ENCODE measurements around the gene MALRD1. TPM values are rescaled to one million over a fixed set of nuclear protein-coding genes. Genes with fewer than 3 reads are reported as not detected.

The MALRD1 gene
- total RNA-seq, 2 experiments from 2014 or later = not detected

DNA sequence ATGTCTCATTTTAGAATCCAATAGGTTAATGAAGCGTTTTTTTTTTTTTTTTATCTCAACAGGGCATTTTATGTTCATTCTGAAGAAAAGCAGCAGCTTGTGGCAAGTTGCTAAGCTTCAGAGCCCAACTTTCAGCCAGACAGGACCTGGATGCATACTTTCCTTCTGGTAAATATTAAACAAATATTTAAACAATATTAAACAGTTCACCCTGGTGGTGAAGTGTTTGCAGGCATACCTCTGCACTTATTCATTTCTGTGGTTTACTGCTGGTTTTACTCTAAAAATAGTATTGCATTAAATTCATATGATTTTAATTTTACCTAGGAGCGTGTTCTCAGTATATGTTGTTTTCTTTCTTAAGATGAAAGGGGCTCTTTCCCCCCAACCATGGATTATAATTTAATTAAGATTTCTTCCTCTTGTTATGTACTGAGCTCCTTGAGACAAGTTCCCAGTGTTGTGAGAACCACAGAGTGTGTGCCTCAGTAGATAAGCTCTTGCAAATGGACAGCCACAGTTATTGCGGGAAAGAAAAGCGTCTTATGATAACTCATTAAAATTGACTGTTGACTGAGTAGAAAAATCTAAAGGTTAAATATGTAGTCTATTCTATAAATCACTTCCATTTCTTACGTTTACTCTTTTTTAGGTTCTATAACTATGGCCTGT, 155.8 kb downstream of the MALRD1 start:
- Mint-ChIP-seq H3K4me3 (no peak overlapping the region), H3K4me1 (no peaks in the 10 kb centered on the region)
- no peak for DNase-seq

DNA sequence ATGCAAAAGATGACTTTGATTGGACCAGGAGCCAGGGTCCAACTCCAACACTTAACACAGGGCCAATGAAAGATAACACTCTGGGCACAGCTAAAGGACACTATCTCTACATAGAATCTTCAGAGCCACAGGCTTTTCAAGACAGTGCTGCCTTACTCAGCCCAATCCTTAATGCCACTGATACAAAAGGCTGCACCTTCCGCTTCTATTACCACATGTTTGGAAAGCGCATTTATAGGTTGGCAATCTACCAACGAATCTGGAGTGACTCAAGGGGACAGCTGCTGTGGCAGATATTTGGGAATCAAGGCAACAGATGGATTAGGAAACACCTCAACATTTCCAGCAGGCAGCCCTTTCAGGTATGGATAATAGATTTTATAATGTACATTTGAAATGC, 160.7 kb downstream of the MALRD1 start:
- Mint-ChIP-seq H3K9me3 (peaks cover 15% of the 10 kb centered on the region), H3K4me3 (no peak overlapping the region), H3K27ac (no peak overlapping the region), H3K27me3 (no peaks in the 10 kb centered on the region), H3K36me3 (ENCODE audit: low read depth) (no peaks in the 10 kb centered on the region), H3K4me1 (no peaks in the 10 kb centered on the region)
- DNase-seq = no peak
- ChIA-PET CTCF (no interaction called here), POLR2A (no interaction called here)

More for the DNA sequence above, 155.8 kb downstream of the MALRD1 start:
- ChIA-PET POLR2A (no interaction called here), CTCF (no interaction called here)
- Mint-ChIP-seq H3K27me3 (no peaks in the 10 kb centered on the region), H3K9me3 (peaks cover 13% of the 10 kb centered on the region), H3K27ac (no peak overlapping the region), H3K36me3 (ENCODE audit: low read depth) (no peaks in the 10 kb centered on the region)

GRCh38 chr10:19212590-19212989, 164.0 kb downstream of the MALRD1 start:
- Mint-ChIP-seq H3K36me3 (ENCODE audit: low read depth) (no peaks in the 10 kb centered on the region), H3K4me1 (no peaks in the 10 kb centered on the region), H3K9me3 (peaks cover 15% of the 10 kb centered on the region), H3K27ac (no peak overlapping the region), H3K27me3 (no peaks in the 10 kb centered on the region), H3K4me3 (no peak overlapping the region)
- DNase-seq = no peak
- ChIA-PET POLR2A (no interaction called here), CTCF (no interaction called here)

GRCh38 chr10:19221216-19221615, 172.6 kb downstream of the MALRD1 start:
- H3K36me3 Mint-ChIP-seq (ENCODE audit: low read depth) = no peaks in the 10 kb centered on the region
- CTCF ChIA-PET = no interaction called here

GRCh38 chr10:19226025-19226424, 177.4 kb downstream of the MALRD1 start:
- DNase-seq = no peak
- H3K4me1 Mint-ChIP-seq = no peaks in the 10 kb centered on the region
- no peaks in the 10 kb centered on the region for H3K27me3 Mint-ChIP-seq
- CTCF ChIA-PET = no interaction called here
- no peaks in the 10 kb centered on the region for H3K36me3 Mint-ChIP-seq (ENCODE audit: low read depth)
- no peak overlapping the region for H3K4me3 Mint-ChIP-seq
- H3K27ac Mint-ChIP-seq = no peak overlapping the region
- peaks cover 9% of the 10 kb centered on the region for H3K9me3 Mint-ChIP-seq
- POLR2A ChIA-PET = no interaction called here

More at GRCh38 chr10:19221216-19221615, 172.6 kb downstream of the MALRD1 start:
- no peak overlapping the region for H3K4me3 Mint-ChIP-seq
- POLR2A ChIA-PET = no interaction called here
- H3K27ac Mint-ChIP-seq = no peak overlapping the region
- no peak for DNase-seq
- H3K4me1 Mint-ChIP-seq = no peaks in the 10 kb centered on the region
- H3K27me3 Mint-ChIP-seq = no peaks in the 10 kb centered on the region
- H3K9me3 Mint-ChIP-seq = peaks cover 9% of the 10 kb centered on the region

GRCh38 chr10:19231034-19231433, 182.4 kb downstream of the MALRD1 start:
- H3K4me3 Mint-ChIP-seq = no peak overlapping the region
- peaks cover 10% of the 10 kb centered on the region for H3K9me3 Mint-ChIP-seq
- DNase-seq = no peak
- CTCF ChIA-PET = no interaction called here
- no peaks in the 10 kb centered on the region for H3K36me3 Mint-ChIP-seq (ENCODE audit: low read depth)
- H3K27me3 Mint-ChIP-seq = no peaks in the 10 kb centered on the region
- H3K27ac Mint-ChIP-seq = no peak overlapping the region
- no peaks in the 10 kb centered on the region for H3K4me1 Mint-ChIP-seq
- POLR2A ChIA-PET = no interaction called here

DNA sequence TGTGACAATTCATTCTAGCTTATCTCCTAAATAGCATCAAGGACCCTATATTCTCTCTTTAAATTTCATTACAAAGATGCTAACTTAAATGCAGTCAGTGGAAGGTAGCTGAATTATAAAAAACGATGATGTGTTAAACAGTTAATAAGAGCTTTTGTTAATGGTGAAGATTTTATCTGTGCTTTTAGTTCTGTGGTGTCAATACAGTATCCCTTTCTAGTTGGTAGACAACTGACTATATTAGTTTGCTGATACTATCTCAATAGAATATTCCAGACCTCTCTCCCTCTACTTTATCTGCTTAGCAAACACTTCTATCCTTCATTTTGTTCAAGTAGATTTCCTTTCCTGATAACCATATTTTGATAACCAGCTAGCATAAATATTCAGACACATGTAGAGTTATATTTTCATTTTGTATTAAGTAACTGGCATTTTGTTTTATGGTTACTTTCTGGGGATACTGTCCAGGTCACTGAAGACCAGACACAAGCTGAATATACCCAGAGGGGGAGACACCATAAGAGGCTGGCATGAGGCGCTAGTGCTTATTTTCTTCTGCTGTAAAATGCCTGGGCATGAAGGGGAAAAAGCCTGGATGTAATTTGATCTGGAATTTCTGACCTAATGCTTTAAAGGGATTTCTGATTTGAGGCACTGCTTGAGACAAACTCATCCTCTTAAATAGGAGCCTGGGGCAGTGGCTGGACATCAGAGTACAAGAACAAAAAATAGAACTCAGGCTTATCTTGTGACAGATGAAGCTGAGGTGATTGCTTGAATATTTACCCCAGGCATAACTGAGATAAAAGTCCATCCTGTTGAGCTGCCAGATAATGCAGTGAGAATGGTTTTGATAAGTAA, 197.5 kb downstream of the MALRD1 start:
- POLR2A ChIA-PET = no interaction called here
- Mint-ChIP-seq H3K9me3 (peaks cover 3% of the 10 kb centered on the region), H3K4me3 (no peak overlapping the region), H3K4me1 (no peaks in the 10 kb centered on the region), H3K27ac (no peak overlapping the region), H3K36me3 (ENCODE audit: low read depth) (no peaks in the 10 kb centered on the region), H3K27me3 (no peaks in the 10 kb centered on the region)
- CTCF ChIA-PET = no interaction called here
- no peak for DNase-seq

DNA sequence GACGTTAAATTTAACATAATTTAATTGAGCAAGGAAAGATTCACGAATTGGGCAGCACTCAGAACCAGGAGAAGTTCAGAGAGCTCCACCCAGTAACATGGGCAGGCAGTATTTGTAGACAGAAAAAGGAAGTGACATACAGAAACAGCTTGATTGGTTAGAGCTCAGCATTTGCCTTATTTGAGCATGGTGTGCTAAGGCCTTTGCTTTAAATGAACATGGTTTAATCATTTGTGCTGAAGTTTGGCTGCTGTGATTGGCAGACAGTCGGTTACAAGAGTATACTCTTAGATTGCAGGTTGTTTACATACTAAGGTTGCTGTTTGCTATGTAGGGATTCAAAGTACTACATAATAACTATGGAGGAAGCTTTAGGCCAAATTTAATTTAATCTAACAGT, 199.2 kb downstream of the MALRD1 start:
- no peak overlapping the region for H3K4me3 Mint-ChIP-seq
- H3K27me3 Mint-ChIP-seq = no peaks in the 10 kb centered on the region
- no peaks in the 10 kb centered on the region for H3K4me1 Mint-ChIP-seq
- H3K9me3 Mint-ChIP-seq = peaks cover 2% of the 10 kb centered on the region
- ChIA-PET POLR2A (no interaction called here), CTCF (no interaction called here)
- H3K36me3 Mint-ChIP-seq (ENCODE audit: low read depth) = no peaks in the 10 kb centered on the region
- H3K27ac Mint-ChIP-seq = no peak overlapping the region
- no peak for DNase-seq

GRCh38 chr10:19250546-19250945, 201.9 kb downstream of the MALRD1 start:
- POLR2A ChIA-PET = no interaction called here
- no peaks in the 10 kb centered on the region for H3K27me3 Mint-ChIP-seq

DNA sequence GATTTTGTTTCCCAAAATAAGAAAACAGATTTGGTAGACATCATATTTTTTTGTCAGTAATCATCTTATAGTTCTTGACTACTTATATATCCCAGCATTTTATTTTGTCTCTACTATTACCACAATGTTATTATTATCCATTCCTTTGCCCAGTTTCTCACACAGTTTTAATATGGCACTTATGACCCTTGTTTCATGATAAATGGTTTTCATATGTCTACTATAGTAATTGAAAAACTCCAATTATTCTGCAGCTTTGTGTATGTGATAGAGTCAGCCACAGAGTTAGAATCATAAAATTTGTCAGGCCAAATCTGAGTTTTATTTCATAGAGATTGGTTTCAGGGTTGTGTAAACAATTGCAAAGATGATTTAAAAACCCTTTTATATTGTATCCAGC, 203.9 kb downstream of the MALRD1 start:
- peaks cover 4% of the 10 kb centered on the region for H3K9me3 Mint-ChIP-seq
- ChIA-PET POLR2A (no interaction called here), CTCF (no interaction called here)
- H3K4me1 Mint-ChIP-seq = no peaks in the 10 kb centered on the region
- H3K4me3 Mint-ChIP-seq = no peak overlapping the region
- no peak for DNase-seq
- no peak overlapping the region for H3K27ac Mint-ChIP-seq
- H3K27me3 Mint-ChIP-seq = no peaks in the 10 kb centered on the region
- H3K36me3 Mint-ChIP-seq (ENCODE audit: low read depth) = no peaks in the 10 kb centered on the region

More at GRCh38 chr10:19250546-19250945, 201.9 kb downstream of the MALRD1 start:
- no peaks in the 10 kb centered on the region for H3K36me3 Mint-ChIP-seq (ENCODE audit: low read depth)
- H3K27ac Mint-ChIP-seq = no peak overlapping the region
- peaks cover 4% of the 10 kb centered on the region for H3K9me3 Mint-ChIP-seq
- H3K4me1 Mint-ChIP-seq = no peaks in the 10 kb centered on the region
- DNase-seq = no peak
- H3K4me3 Mint-ChIP-seq = no peak overlapping the region
- CTCF ChIA-PET = no interaction called here

DNA sequence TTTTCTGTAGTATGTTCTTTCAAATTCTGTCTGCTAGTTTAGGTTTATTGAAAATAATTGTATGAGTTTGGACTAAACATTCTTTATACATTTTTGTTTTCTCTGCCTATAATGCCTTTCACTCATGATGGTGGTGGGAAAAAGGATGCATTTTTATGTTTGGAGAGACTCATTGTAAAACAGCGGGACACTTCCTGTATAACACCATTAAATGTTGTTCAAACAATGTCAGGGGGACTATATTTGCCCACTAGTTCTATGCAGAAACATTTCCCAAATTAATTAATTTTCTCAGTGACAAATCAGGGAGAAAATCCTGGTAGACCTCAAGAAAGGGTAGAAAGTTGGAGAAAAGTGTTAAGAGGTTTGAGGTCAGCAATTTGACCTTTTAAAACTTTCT, 207.7 kb downstream of the MALRD1 start:
- no peak for DNase-seq
- ChIA-PET CTCF (no interaction called here), POLR2A (no interaction called here)
- no peaks in the 10 kb centered on the region for H3K27me3 Mint-ChIP-seq
- H3K27ac Mint-ChIP-seq = no peak overlapping the region
- H3K4me3 Mint-ChIP-seq = no peak overlapping the region
- peaks cover 9% of the 10 kb centered on the region for H3K9me3 Mint-ChIP-seq
- H3K36me3 Mint-ChIP-seq (ENCODE audit: low read depth) = no peaks in the 10 kb centered on the region
- H3K4me1 Mint-ChIP-seq = no peaks in the 10 kb centered on the region

GRCh38 chr10:19263262-19263661, 214.7 kb downstream of the MALRD1 start:
- Mint-ChIP-seq H3K4me3 (no peak overlapping the region), H3K27ac (no peak overlapping the region), H3K36me3 (ENCODE audit: low read depth) (no peaks in the 10 kb centered on the region), H3K4me1 (no peaks in the 10 kb centered on the region), H3K27me3 (no peaks in the 10 kb centered on the region), H3K9me3 (peaks cover 16% of the 10 kb centered on the region)
- ChIA-PET CTCF (no interaction called here), POLR2A (no interaction called here)
- DNase-seq = no peak

DNA sequence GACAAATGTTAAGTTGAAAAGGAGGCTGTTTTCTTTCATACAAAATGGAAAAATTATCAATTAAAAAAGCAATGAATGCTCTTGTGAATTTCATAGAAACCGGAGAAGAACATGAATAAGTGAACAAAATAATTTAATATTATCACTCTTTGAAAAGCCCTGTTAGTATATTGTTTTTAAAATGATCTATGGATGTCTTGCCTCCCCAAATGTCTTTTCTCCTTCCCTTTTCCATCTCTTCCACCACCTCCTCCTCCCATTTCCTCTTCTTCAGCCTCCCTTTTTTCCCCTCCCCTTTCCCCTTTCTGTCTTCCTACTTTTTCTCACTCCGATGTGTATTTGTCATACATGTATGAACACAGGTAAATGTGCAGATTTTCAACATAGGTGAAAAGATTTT, 234.7 kb downstream of the MALRD1 start:
- DNase-seq = no peak
- Mint-ChIP-seq H3K4me3 (no peak overlapping the region), H3K36me3 (ENCODE audit: low read depth) (no peaks in the 10 kb centered on the region), H3K27me3 (no peaks in the 10 kb centered on the region), H3K27ac (no peak overlapping the region), H3K9me3 (peaks cover 5% of the 10 kb centered on the region), H3K4me1 (no peaks in the 10 kb centered on the region)
- CTCF ChIA-PET = no interaction called here
- POLR2A ChIA-PET = no interaction called here

- no peaks in the 10 kb centered on the region for H3K4me1 Mint-ChIP-seq
- ChIA-PET CTCF (no interaction called here), POLR2A (no interaction called here)
- DNase-seq = no peak
- H3K36me3 Mint-ChIP-seq (ENCODE audit: low read depth) = no peaks in the 10 kb centered on the region
- H3K27me3 Mint-ChIP-seq = no peaks in the 10 kb centered on the region
- no peak overlapping the region for H3K4me3 Mint-ChIP-seq
- no peak overlapping the region for H3K27ac Mint-ChIP-seq
- H3K9me3 Mint-ChIP-seq = peaks cover 8% of the 10 kb centered on the region
Measured at GRCh38 chr10:19283786-19284185, 235.2 kb downstream of the MALRD1 start.
